H1 (cell line): ENCODE data around the gene PFKP. TPM values are rescaled to one million over a fixed set of nuclear protein-coding genes. Genes with fewer than 3 reads are reported as not detected.

ENCODE experiments used
- CTCF ChIA-PET: fragments of 300-600 bp; sonication (Branson Sonifier 250); formaldehyde crosslinking; loops from one replicate; lab custom pipeline; 2021; ENCODE audit not compliant: partially characterized antibody; lab: Charles Lee
- POLR2A ChIA-PET: fragments of 300-600 bp; sonication (Branson Sonifier 250); formaldehyde crosslinking; loops from one replicate; lab custom pipeline; 2021; ENCODE audit warnings: inconsistent platforms; ENCODE audit not compliant: partially characterized antibody; lab: Charles Lee
- DNase-seq, 2 experiments: peaks; one replicate each; pipeline versions ENCODE4 v3.0.0 to v3.0.0-alpha.2; 2010 to 2022; ENCODE audit warnings: low spot score in 2 of 2, low read depth in 1 of 2, mixed read lengths in 1 of 2
- FAIRE-seq: peaks from 2 replicates; lab custom pipeline; 2011; peaks lifted over from hg19 to GRCh38; lab: Jason Lieb, UNC
- H2AFZ ChIP-seq: 2 replicates; pipeline ENCODE4 v1.8.1; 2012; ENCODE audit warnings: low read length, inconsistent platforms
- H2AK5ac ChIP-seq: 2 replicates; pipeline ENCODE4 v1.6.1; 2013; ENCODE audit warnings: low read depth, low read length
- H2BK120ac ChIP-seq: replicated peaks from 2 replicates; pipeline ENCODE3; 2013; ENCODE audit warnings: low read depth, low read length, inconsistent platforms
- H2BK12ac ChIP-seq: 2 replicates; pipeline ENCODE4 v1.6.1; 2013; ENCODE audit warnings: low read depth, low read length
- H2BK15ac ChIP-seq: 2 replicates; pipeline ENCODE4 v1.6.1; 2013; ENCODE audit warnings: low read length
- H2BK20ac ChIP-seq: 2 replicates; pipeline ENCODE4 v1.6.1; 2013; ENCODE audit warnings: low read length
- H2BK5ac ChIP-seq: 2 replicates; pipeline ENCODE4 v1.6.1; 2013; ENCODE audit warnings: low read depth, low read length
- H3K14ac ChIP-seq: 2 replicates; pipeline ENCODE4 v1.6.1; 2013; ENCODE audit warnings: inconsistent platforms; ENCODE audit not compliant: insufficient read length
- H3K18ac ChIP-seq: 2 replicates; pipeline ENCODE4 v1.6.1; 2013; ENCODE audit warnings: low read length; ENCODE audit errors: extremely low read depth
- H3K23ac ChIP-seq: 2 replicates; pipeline ENCODE4 v1.6.1; 2013; ENCODE audit warnings: inconsistent platforms; ENCODE audit not compliant: insufficient read length
- H3K23me2 ChIP-seq: 2 replicates; pipeline ENCODE4 v1.6.1; 2013; ENCODE audit warnings: low read depth, low read length
- H3K27ac ChIP-seq: 2 replicates; pipeline ENCODE4 v1.6.1; 2011; ENCODE audit warnings: low read depth, low read length, inconsistent platforms
- H3K27me3 ChIP-seq, 4 experiments: replicated peaks in 1 of 4; 1 replicate in 1 of 4; 2 replicates in 3 of 4; pipeline versions ENCODE4 v1.6.1 to v1.8.1; 2011 to 2013; ENCODE audit warnings: low read length in 3 of 4, mild to moderate bottlenecking in 3 of 4, inconsistent platforms in 2 of 4, mixed read lengths in 2 of 4, moderate library complexity in 1 of 4; ENCODE audit not compliant: control insufficient read depth in 3 of 4, insufficient read depth in 3 of 4; ENCODE audit errors: extremely low read depth in 1 of 4
- H3K36me3 ChIP-seq, 4 experiments: 2 replicates each; pipeline versions ENCODE4 v1.6.1 to v1.8.1; 2011 to 2013; ENCODE audit warnings: mild to moderate bottlenecking in 4 of 4, low read length in 3 of 4, moderate library complexity in 2 of 4, control low read depth in 1 of 4, inconsistent platforms in 1 of 4; ENCODE audit not compliant: insufficient read depth in 4 of 4, control insufficient read depth in 2 of 4
- H3K4ac ChIP-seq: replicated peaks from 2 replicates; pipeline ENCODE3; 2013; ENCODE audit warnings: low read length, low read depth, mixed read lengths, inconsistent platforms; ENCODE audit not compliant: insufficient read length
- H3K4me1 ChIP-seq, 4 experiments: replicated peaks in 1 of 4; 1 replicate in 1 of 4; 2 replicates in 3 of 4; pipeline versions ENCODE4 v1.6.1 to v1.8.1; 2011 to 2013; ENCODE audit warnings: low read length in 3 of 4, inconsistent platforms in 2 of 4, mixed read lengths in 1 of 4; ENCODE audit not compliant: insufficient read depth in 4 of 4, control insufficient read depth in 3 of 4
- H3K4me2 ChIP-seq, 2 experiments: 2 replicates each; pipeline versions ENCODE4 v1.6.1 to v1.8.1; 2011 to 2013; ENCODE audit warnings: low read depth in 2 of 2, low read length in 2 of 2, control low read depth in 1 of 2, inconsistent platforms in 1 of 2, mild to moderate bottlenecking in 1 of 2; ENCODE audit not compliant: insufficient read depth in 1 of 2
- H3K4me3 ChIP-seq, 4 experiments: fragments of 200-600, 300-600 bp in 1 of 4; sonication (generic), shearing (Covaris generic), sonication (Bioruptor Twin) in 1 of 4; 2 replicates each; pipeline versions ENCODE4 v1.5.1 to v1.8.1; 2011 to 2016; ENCODE audit warnings: low read length in 4 of 4, low read depth in 3 of 4, control low read depth in 2 of 4, inconsistent platforms in 2 of 4, mild to moderate bottlenecking in 2 of 4, mixed read lengths in 1 of 4, moderate library complexity in 1 of 4; ENCODE audit not compliant: insufficient read depth in 2 of 4; ENCODE audit errors: extremely low read depth in 1 of 4
- H3K56ac ChIP-seq: replicated peaks from 2 replicates; pipeline ENCODE3; 2013; ENCODE audit warnings: low read depth, mild to moderate bottlenecking, mixed read lengths, low read length, inconsistent platforms; ENCODE audit not compliant: insufficient read length
- H3K79me1 ChIP-seq: 2 replicates; pipeline ENCODE4 v1.6.1; 2013; ENCODE audit warnings: low read depth, low read length, control low read depth
- H3K79me2 ChIP-seq, 2 experiments: 2 replicates each; pipeline versions ENCODE4 v1.6.1 to v1.8.1; 2012 to 2013; ENCODE audit warnings: low read length in 2 of 2, mild to moderate bottlenecking in 2 of 2, inconsistent platforms in 1 of 2; ENCODE audit not compliant: insufficient read depth in 2 of 2, control insufficient read depth in 1 of 2
- H3K9ac ChIP-seq, 4 experiments: replicated peaks in 1 of 4; 1 replicate in 1 of 4; 2 replicates in 3 of 4; pipeline versions ENCODE4 v1.6.1 to v1.8.1; 2011 to 2013; ENCODE audit warnings: low read depth in 3 of 4, low read length in 3 of 4, control low read depth in 2 of 4, mild to moderate bottlenecking in 2 of 4, moderate library complexity in 2 of 4, inconsistent platforms in 1 of 4; ENCODE audit errors: extremely low read depth in 1 of 4
- H3K9me3 ChIP-seq, 2 experiments: 2 replicates each; pipeline versions ENCODE4 v1.6.1 to v1.8.1; 2012 to 2013; ENCODE audit warnings: mild to moderate bottlenecking in 2 of 2, moderate library complexity in 2 of 2, control low read depth in 1 of 2, inconsistent platforms in 1 of 2, low read depth in 1 of 2, low read length in 1 of 2, mixed read lengths in 1 of 2; ENCODE audit not compliant: insufficient read depth in 2 of 2
- H4K20me1 ChIP-seq, 2 experiments: replicated peaks in 1 of 2; 2 replicates each; pipeline versions ENCODE3 to v1.8.1; 2011 to 2013; ENCODE audit warnings: inconsistent platforms in 2 of 2, low read length in 2 of 2, mild to moderate bottlenecking in 1 of 2; ENCODE audit not compliant: insufficient read depth in 2 of 2, control insufficient read depth in 1 of 2
- H4K5ac ChIP-seq: 2 replicates; pipeline ENCODE4 v1.6.1; 2013; ENCODE audit warnings: low read length, low read depth, mixed read lengths, inconsistent platforms; ENCODE audit not compliant: insufficient read length
- H4K8ac ChIP-seq: 2 replicates; pipeline ENCODE4 v1.8.0; 2013; ENCODE audit warnings: mild to moderate bottlenecking, moderate library complexity, low read length, inconsistent platforms; ENCODE audit not compliant: insufficient read depth; ENCODE audit errors: extremely low read depth
- H4K91ac ChIP-seq: replicated peaks from 2 replicates; pipeline ENCODE3; 2013; ENCODE audit warnings: low read length, mixed read lengths, inconsistent platforms; ENCODE audit not compliant: insufficient read length
- GTF2F1 ChIP-seq: IDR thresholded peaks from 2 replicates; pipeline ENCODE4 v1.6.1; 2012; ENCODE audit warnings: low read depth, low read length, improper control_type of control experiment, borderline replicate concordance
- POLR2AphosphoS5 ChIP-seq: IDR thresholded peaks from 2 replicates; pipeline ENCODE4 v1.6.1; 2011; ENCODE audit warnings: low read depth, low read length
- WGBS, 2 experiments: shearing (Covaris generic) in 1 of 2; methylation state at CpG; one replicate each; pipeline versions ENCODE4 v1.1.6 to v1.1.7; 2013 to 2015; ENCODE audit warnings: low lambda C conversion rate in 2 of 2, mixed read lengths in 2 of 2, inconsistent platforms in 1 of 2, low coverage in 1 of 2, missing lambda C conversion rate in 1 of 2; ENCODE audit not compliant: insufficient replicate concordance in 2 of 2, insufficient coverage in 1 of 2, insufficient read length in 1 of 2; ENCODE audit errors: extremely low coverage in 1 of 2, missing lambda C conversion rate in 1 of 2; 5-methylcytosine and 5-hydroxymethylcytosine counted together
- polyA plus RNA-seq, 7 experiments: library from polyadenylated mRNA; depleted of rRNA in 3 of 7; stranded (reverse) in 5 of 7; unstranded in 2 of 7; fragments of >200 nt in 5 of 7; fragments of 200-250 nt in 2 of 7; gene quantifications; 1 replicate in 5 of 7; 2 replicates in 1 of 7; 4 replicates in 1 of 7; pipeline versions ENCODE4 v1.2.1 to v1.2.3, GENCODE V29; 2011 to 2013; ENCODE audit warnings: missing spikeins in 2 of 7, mixed read lengths in 2 of 7
- total RNA-seq: library from RNA; stranded (reverse); fragmentation: NEBNext Ultra II Directional; extraction: Animal tissue kit (Norgen Biotek cat#: 25700); gene quantifications from 2 replicates; pipeline ENCODE4 v1.2.1, GENCODE V29; 2021

PFKP gene
- total and polyA plus RNA-seq, 2 of the 8 experiments (the other 6 are each of a cell fraction or from before 2014, with no cell fraction given), result 51.2 to 128 TPM

- Histone ChIP-seq H3K23me2 (no peaks in the 10 kb centered on the region), H3K79me2 (no peaks in the 10 kb centered on the region), H3K4me2 (no peak overlapping the region), H4K91ac (no peak overlapping the region), H2AK5ac (no peak overlapping the region), H3K18ac (no peak overlapping the region), H3K4me1 (no peaks in the 10 kb centered on the region), H3K9me3 (no peaks in the 10 kb centered on the region), H2BK15ac (no peak overlapping the region), H3K56ac (no peak overlapping the region), H2BK5ac (no peak overlapping the region), H3K27ac (no peak overlapping the region), H3K79me1 (no peaks in the 10 kb centered on the region), H4K20me1 (peaks cover 2 to 5% of the 10 kb centered on the region in 2 experiments), H3K9ac (no peak overlapping the region), H2AFZ (no peak overlapping the region), H3K27me3 (no peaks in the 10 kb centered on the region), H3K4ac (no peak overlapping the region), H3K23ac (no peak overlapping the region), H3K14ac (no peak overlapping the region), H3K4me3 (no peak overlapping the region), H2BK20ac (no peak overlapping the region), H4K8ac (no peak overlapping the region), H2BK120ac (no peak overlapping the region), H2BK12ac (no peak overlapping the region), H3K36me3 (peaks cover 13 to 70% (median 44%) of the 10 kb centered on the region in 4 experiments), H4K5ac (no peak overlapping the region)
- peak; percentile 46; the same call in 1 of the 2 replicates for TF ChIP-seq POLR2AphosphoS5
- TF ChIP-seq GTF2F1, result no peak
- POLR2A ChIA-PET, result interaction anchor here (0.7 to 1.7 kb wide), 6 partner anchors 10 to 75 kb away, joined by 3 to 6 read pairs (median 3); no protein-coding TSS in a partner anchor
- WGBS, 2 experiments, result 87% methylated on average over 10 of the region's 10 CpGs; no CpG with 5 or more reads in 1 of the 2 experiments
- FAIRE-seq, result no peak
- DNase-seq, result no peak
- CTCF ChIA-PET, result interaction anchor here (0.7 to 7.5 kb wide), 7 partner anchors 10 to 1619 kb away, joined by 3 to 47 read pairs (median 4); no protein-coding TSS in a partner anchor
These were observed 72.0 kb downstream of the PFKP start for GRCh38 chr10:3139216-3139910.
